Lower lobe of right lung (tissue), 2 donors: ENCODE results near the gene GET4. TPM values are rescaled to one million over a fixed set of nuclear protein-coding genes. Genes with fewer than 3 reads are reported as not detected.

Experiments used
- ATAC-seq, 2 donors: fragments of 200-7000 bp; cut with Tn5 transposase; one replicate each; pipeline ENCODE4 v1.9.1; 2020 to 2022; ENCODE audit warnings: mild to moderate bottlenecking in 2 of 2, moderate library complexity in 2 of 2
- DNase-seq: peaks from one replicate; pipeline ENCODE4 v3.0.0-alpha.2; 2020
- H3K27ac ChIP-seq: fragments of 200-600 bp; one replicate; pipeline ENCODE4 v1.8.0; 2022
- H3K27me3 ChIP-seq: fragments of 200-600 bp; one replicate; pipeline ENCODE4 v1.8.0; 2022; ENCODE audit warnings: low read depth
- H3K36me3 ChIP-seq: fragments of 200-600 bp; one replicate; pipeline ENCODE4 v1.8.0; 2022; ENCODE audit warnings: mild to moderate bottlenecking
- H3K4me1 ChIP-seq: fragments of 200-600 bp; one replicate; pipeline ENCODE4 v1.8.0; 2022
- H3K4me3 ChIP-seq: fragments of 200-600 bp; one replicate; pipeline ENCODE4 v1.8.0; 2022; ENCODE audit warnings: mild to moderate bottlenecking
- H3K9me3 ChIP-seq: fragments of 200-600 bp; one replicate; pipeline ENCODE4 v1.8.0; 2022
- CTCF ChIP-seq: fragments of 200-600 bp; IDR thresholded peaks from one replicate; pipeline ENCODE4 v1.8.0; 2022; ENCODE audit warnings: antibody characterized with exemption, mild to moderate bottlenecking
- intact Hi-C: fragments of 100-400 bp; cut with DNase I; formaldehyde crosslinking; loops from one replicate; pipeline ENCODE4 v1.11.0; 2022
- total RNA-seq: library from RNA; stranded (reverse); fragmentation: NEBNext Ultra II Directional; extraction: Animal tissue kit (Norgen Biotek cat#: 25700); gene quantifications from one replicate; pipeline ENCODE4 v1.2.1, GENCODE V29; 2021
- donor health status: DM: no; HTN: yes; CAD: no; lungs with severe emphysema.

GET4 gene
- total RNA-seq, 1 donor from 2014 or later = 31.7 TPM

- intact Hi-C loops = no loop called here
- TF ChIP-seq CTCF = no peak
- Histone ChIP-seq H3K27me3 (no peaks in the 10 kb centered on the region), H3K9me3 (no peaks in the 10 kb centered on the region), H3K27ac (no peak overlapping the region), H3K4me3 (no peak overlapping the region), H3K36me3 (peaks cover 78% of the 10 kb centered on the region), H3K4me1 (no peaks in the 10 kb centered on the region)
- ATAC-seq (no peak), DNase-seq (peak; percentile 24)
Observed at GRCh38 chr7:842431-843031, 33.8 kb upstream of the GET4 start.

GRCh38 chr7:843230-843629, 33.1 kb upstream of the GET4 start:
- intact Hi-C loops = no loop called here
- no peaks in the 10 kb centered on the region for H3K4me1 ChIP-seq
- DNase-seq = no peak
- no peaks in the 10 kb centered on the region for H3K9me3 ChIP-seq
- no peak for TF ChIP-seq CTCF
- no peak overlapping the region for H3K4me3 ChIP-seq
- peaks cover 73% of the 10 kb centered on the region for H3K36me3 ChIP-seq
- ATAC-seq = no peak
- H3K27me3 ChIP-seq = no peaks in the 10 kb centered on the region
- H3K27ac ChIP-seq = no peak overlapping the region

GRCh38 chr7:844043-844442, 32.3 kb upstream of the GET4 start:
- Histone ChIP-seq H3K27ac (no peak overlapping the region), H3K36me3 (peaks cover 72% of the 10 kb centered on the region), H3K9me3 (no peaks in the 10 kb centered on the region), H3K27me3 (no peaks in the 10 kb centered on the region), H3K4me3 (no peak overlapping the region), H3K4me1 (no peaks in the 10 kb centered on the region)
- TF ChIP-seq CTCF = no peak
- DNase-seq = no peak
- intact Hi-C loops = no loop called here
- ATAC-seq = peak in 1 of 2 donors; percentile 23

- H3K4me1 ChIP-seq = no peaks in the 10 kb centered on the region
- intact Hi-C loops = no loop called here
- H3K9me3 ChIP-seq = no peaks in the 10 kb centered on the region
- peaks cover 72% of the 10 kb centered on the region for H3K36me3 ChIP-seq
- no peak overlapping the region for H3K4me3 ChIP-seq
- ATAC-seq (peak in 1 of 2 donors; percentile 32), DNase-seq (no peak)
- H3K27ac ChIP-seq = no peak overlapping the region
- H3K27me3 ChIP-seq = no peaks in the 10 kb centered on the region
- no peak for TF ChIP-seq CTCF
Observed at GRCh38 chr7:844514-844913, 31.8 kb upstream of the GET4 start.

GRCh38 chr7:845091-845490, 31.3 kb upstream of the GET4 start:
- ATAC-seq = no peak
- intact Hi-C loops = no loop called here
- DNase-seq = no peak
- H3K27ac ChIP-seq = no peak overlapping the region
- no peaks in the 10 kb centered on the region for H3K4me1 ChIP-seq
- no peaks in the 10 kb centered on the region for H3K27me3 ChIP-seq
- H3K4me3 ChIP-seq = no peak overlapping the region
- no peak for TF ChIP-seq CTCF
- peaks cover 73% of the 10 kb centered on the region for H3K36me3 ChIP-seq
- H3K9me3 ChIP-seq = no peaks in the 10 kb centered on the region
